GM12878 (cell line): ENCODE results near the gene OPN1LW. TPM values are rescaled to one million over a fixed set of nuclear protein-coding genes. Genes with fewer than 3 reads are reported as not detected.
"Not testable (repeated sequence)": the region's sequence is repeated elsewhere in the genome, so short reads cannot be mapped to it uniquely, and the experiment has no call there.

Source experiments
- ATAC-seq: fragments of 200-7000 bp; cut with Tn5 transposase; 3 replicates; pipeline ENCODE4 v1.9.1; 2020; ENCODE audit warnings: mild to moderate bottlenecking, moderate library complexity
- Bru-seq: library from RNA; stranded (reverse); fragments of 400-500 nt; gene quantifications from one replicate; lab custom pipeline; 2021; lab: Mats Ljungman, UMichigan
- BruChase-seq, 2 experiments: library from RNA; stranded (reverse); fragments of 400-500 nt; gene quantifications; one replicate each; lab custom pipeline; 2021; lab: Mats Ljungman, UMichigan
- BruUV-seq: library from RNA; stranded (reverse); fragments of 400-500 nt; replicated peaks from 2 replicates; lab custom pipeline; 2021; lab: Mats Ljungman, UMichigan
- CTCF ChIA-PET: fragments of 300-600 bp; sonication (Branson Sonifier 250); formaldehyde crosslinking; extraction: SDS; loops from one replicate; lab custom pipeline; 2021; ENCODE audit warnings: inconsistent platforms; lab: Yijun Ruan, JAX
- POLR2A ChIA-PET: fragments of 350-600 bp; formaldehyde crosslinking; extraction: SDS; loops from one replicate; lab custom pipeline; 2021; ENCODE audit warnings: inconsistent platforms; lab: Charles Lee
- RAD21 ChIA-PET: fragments of 300-600 bp; sonication (Branson Sonifier 250); formaldehyde crosslinking; loops from one replicate; lab custom pipeline; 2023; ENCODE audit warnings: antibody characterized with exemption; ENCODE audit not compliant: unreplicated experiment; lab: Charles Lee
- SMC1A ChIA-PET: fragments of 300-600 bp; sonication (Branson Sonifier 250); formaldehyde crosslinking; loops from one replicate; lab custom pipeline; 2023; ENCODE audit not compliant: unreplicated experiment, uncharacterized antibody; lab: Charles Lee
- DNase-seq: peaks from one replicate; pipeline ENCODE4 v3.0.0-alpha.2; 2011; ENCODE audit warnings: low read depth, low spot score
- FAIRE-seq: peaks from 3 replicates; lab custom pipeline; 2011; peaks lifted over from hg19 to GRCh38; lab: Jason Lieb, UNC
- H2AFZ ChIP-seq: 2 replicates; pipeline ENCODE4 v1.6.0; 2011; ENCODE audit warnings: low read depth, low read length, control low read depth; ENCODE audit not compliant: control insufficient read depth
- H3K27ac ChIP-seq: 2 replicates; pipeline ENCODE4 v1.5.1; 2011; ENCODE audit warnings: control low read depth; ENCODE audit not compliant: control insufficient read depth, insufficient read depth
- H3K27me3 ChIP-seq, 2 experiments: replicated peaks in 1 of 2; 2 replicates each; pipeline versions ENCODE4 v1.6.0 to v1.6.1; 2011; ENCODE audit warnings: low read length in 1 of 2; ENCODE audit not compliant: control insufficient read depth in 2 of 2, insufficient read depth in 2 of 2
- H3K36me3 ChIP-seq, 2 experiments: 2 replicates each; pipeline ENCODE4 v1.5.1; 2011; ENCODE audit warnings: low read length in 1 of 2; ENCODE audit not compliant: control insufficient read depth in 2 of 2, insufficient read depth in 2 of 2
- H3K4me1 ChIP-seq: 2 replicates; pipeline ENCODE4 v1.6.1; 2011; ENCODE audit warnings: mild to moderate bottlenecking, low read length, moderate library complexity, mixed read lengths; ENCODE audit not compliant: control insufficient read depth, insufficient read depth
- H3K4me2 ChIP-seq: 2 replicates; pipeline ENCODE4 v1.6.0; 2011; ENCODE audit warnings: control low read depth; ENCODE audit not compliant: control insufficient read depth, insufficient read depth
- H3K4me3 ChIP-seq: fragments of 200-600 bp; sonication (generic); 2 replicates; pipeline ENCODE4 v1.5.1; 2016
- H3K79me2 ChIP-seq: 2 replicates; pipeline ENCODE4 v1.6.0; 2011; ENCODE audit warnings: low read length; ENCODE audit not compliant: control insufficient read depth, insufficient read depth
- H3K9ac ChIP-seq: 2 replicates; pipeline ENCODE4 v1.8.0; 2011; ENCODE audit warnings: low read length, control low read depth, mixed read lengths; ENCODE audit not compliant: control insufficient read depth, insufficient read depth
- H3K9me3 ChIP-seq: replicated peaks from 3 replicates; pipeline ENCODE4 v1.5.1; 2011; ENCODE audit warnings: mild to moderate bottlenecking, low read length; ENCODE audit not compliant: control insufficient read depth, insufficient read depth
- H4K20me1 ChIP-seq: 2 replicates; pipeline ENCODE4 v1.6.0; 2011; ENCODE audit not compliant: control insufficient read depth, insufficient read depth
- MXI1 ChIP-seq: fragments of 150-350 bp; IDR thresholded peaks from 2 replicates; pipeline ENCODE4 v1.6.1; 2011; ENCODE audit warnings: low read depth, mild to moderate bottlenecking, inconsistent platforms, low read length, improper control_type of control experiment
- SP1 ChIP-seq: IDR thresholded peaks from one replicate; pipeline ENCODE4 v1.6.1; 2011; ENCODE audit warnings: low read depth, low read length
- WGBS: methylation state at CpG from one replicate; pipeline ENCODE4 v1.1.6; 2016; ENCODE audit warnings: low lambda C conversion rate; ENCODE audit not compliant: insufficient replicate concordance, insufficient coverage; ENCODE audit errors: missing lambda C conversion rate; 5-methylcytosine and 5-hydroxymethylcytosine counted together
- in situ Hi-C: fragments of 300-500 bp; cut with MboI; formaldehyde crosslinking; loops from 9 replicates; pipeline ENCODE4 v1.14.3; 2018; ENCODE audit warnings: mixed read lengths
- intact Hi-C: fragments of 100-400 bp; cut with micrococcal nuclease; formaldehyde crosslinking; loops from one replicate; pipeline ENCODE4 v1.14.2; 2022; ENCODE audit not compliant: unreplicated experiment
- long read RNA-seq, 2 experiments: library from polyadenylated mRNA; unstranded; transcript quantifications; one replicate each; pipeline ENCODE4 v2.0.0, GENCODE V29; 2019 to 2020
- polyA minus RNA-seq, 3 experiments: library from RNA; depleted of rRNA, polyadenylated mRNA; stranded (reverse); fragments of >200 nt; gene quantifications; 2 replicates each; pipeline ENCODE4 v1.2.3, GENCODE V29; 2011
- polyA plus RNA-seq, 11 experiments: library from polyadenylated mRNA; depleted of rRNA in 4 of 11; unstranded in 6 of 11; stranded (reverse) in 5 of 11; fragments of >200 nt; fragmentation: Nextera tagmentation in 4 of 11; fragmentation: Illumina TruSeq in 1 of 11; extraction: Ambion mirVana in 4 of 11; extraction: Trizol in 1 of 11; gene quantifications; 1 replicate in 1 of 11; 2 replicates in 10 of 11; pipeline versions ENCODE4 v1.2.1 to v1.2.3, GENCODE V29; 2011 to 2016; ENCODE audit warnings: inconsistent platforms in 2 of 11, missing spikeins in 2 of 11, low read depth in 1 of 11
- total RNA-seq, 4 experiments: library from RNA; depleted of rRNA in 3 of 4; stranded (reverse); fragments of >200 nt in 3 of 4; fragmentation: Illumina TruSeq in 1 of 4; extraction: Trizol in 1 of 4; gene quantifications; 2 replicates each; pipeline versions ENCODE4 v1.2.1 to v1.2.3, GENCODE V29; 2013 to 2021

Gene OPN1LW
- not detected in 2 replicates for total RNA-seq (2013; cell fraction: nucleolus; rRNA removed)
- not detected in 2 replicates for total RNA-seq (2014; rRNA removed)
- not detected in 2 replicates for total RNA-seq (2014; rRNA removed; fragmentation: Illumina TruSeq; extraction: Trizol)
- total RNA-seq (2021): not detected in 2 replicates
- not detected for polyA plus RNA-seq (2011; ENCODE audit: low read depth)
- polyA plus RNA-seq (2011; rRNA removed): not detected in 2 replicates
- polyA plus RNA-seq (2011; cell fraction: cytosol; rRNA removed): not detected in 2 replicates
- polyA plus RNA-seq (2011; cell fraction: nucleus; rRNA removed): not detected in 2 replicates
- not detected in 2 replicates for polyA plus RNA-seq (2012)
- polyA plus RNA-seq (2014; fragmentation: Illumina TruSeq; extraction: Trizol): not detected in 2 replicates
- not detected for polyA plus RNA-seq (2014; fragmentation: Nextera tagmentation; extraction: Ambion mirVana)
- polyA plus RNA-seq (2014; rRNA removed): not detected in 2 replicates
- not detected for polyA plus RNA-seq (2016; fragmentation: Nextera tagmentation; extraction: Ambion mirVana)
- not detected in 2 replicates for polyA minus RNA-seq (2011; rRNA and poly(A)+ RNA removed)
- not detected in 2 replicates for polyA minus RNA-seq (2011; cell fraction: cytosol; rRNA and poly(A)+ RNA removed)
- polyA minus RNA-seq (2011; cell fraction: nucleus; rRNA and poly(A)+ RNA removed): not detected in 2 replicates
- not detected for Bru-seq, nascent RNA
- BruChase-seq, experiment 1, labeled RNA remaining after a 6-hour chase: not detected
- BruChase-seq, experiment 2, labeled RNA remaining after a 2-hour chase: not detected
- long read RNA-seq, experiment 1: 0 reads
- long read RNA-seq, experiment 2: 0 reads

DNA sequence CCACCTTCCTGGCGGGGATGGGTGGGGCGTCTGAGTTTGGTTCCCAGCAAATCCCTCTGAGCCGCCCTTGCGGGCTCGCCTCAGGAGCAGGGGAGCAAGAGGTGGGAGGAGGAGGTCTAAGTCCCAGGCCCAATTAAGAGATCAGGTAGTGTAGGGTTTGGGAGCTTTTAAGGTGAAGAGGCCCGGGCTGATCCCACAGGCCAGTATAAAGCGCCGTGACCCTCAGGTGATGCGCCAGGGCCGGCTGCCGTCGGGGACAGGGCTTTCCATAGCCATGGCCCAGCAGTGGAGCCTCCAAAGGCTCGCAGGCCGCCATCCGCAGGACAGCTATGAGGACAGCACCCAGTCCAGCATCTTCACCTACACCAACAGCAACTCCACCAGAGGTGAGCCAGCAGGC, at the start of gene OPN1LW:
Gene OPN1LW, plus strand, starts transcription at position 234 of the 400 bp plus-strand sequence. Its CDS starts 41 bp downstream, at position 275.
- H3K36me3 ChIP-seq, H3K79me2 ChIP-seq, H3K9me3 ChIP-seq, H3K9ac ChIP-seq, H3K4me1 ChIP-seq, H4K20me1 ChIP-seq, RAD21 ChIA-PET, BruUV-seq, POLR2A ChIA-PET, H3K27ac ChIP-seq, H2AFZ ChIP-seq, H3K27me3 ChIP-seq, SMC1A ChIA-PET, DNase-seq, CTCF ChIA-PET, H3K4me3 ChIP-seq, FAIRE-seq, H3K4me2 ChIP-seq, intact Hi-C loops, ATAC-seq: not testable (repeated sequence)
- in situ Hi-C loops: loop anchor here (25.0 kb wide), 3 partner anchors 168 to 1268 kb away; partner anchors contain the start of genes G6PD and IKBKG
- 79% methylated on average over 15 of the region's 15 CpGs for WGBS

GRCh38 chrX:154094833-154095232, 49.2 kb upstream of the OPN1LW start:
- in situ Hi-C loops (no loop called here), intact Hi-C loops (loop anchor here (5.0 kb wide), 1 partner anchor 123 kb away; the partner anchor contains the start of genes HCFC1 and TMEM187)
- SMC1A ChIA-PET: interaction anchor here (1.2 kb wide), 2 partner anchors 13 to 73 kb away, joined by 3 to 5 read pairs; no protein-coding TSS in a partner anchor
- no peak overlapping the region for H3K27ac ChIP-seq
- no peaks in the 10 kb centered on the region for H3K36me3 ChIP-seq
- no TSS peak for BruUV-seq
- TF ChIP-seq SP1 (no peak), MXI1 (no peak)
- POLR2A ChIA-PET: interaction anchor here (1.3 kb wide), 1 partner anchor 13 kb away, joined by 6 read pairs; no protein-coding TSS in a partner anchor
- ATAC-seq (no peak), FAIRE-seq (no peak), DNase-seq (no peak)
- H4K20me1 ChIP-seq: no peaks in the 10 kb centered on the region; the same call in 1 of the 2 replicates
- peaks cover 58% of the 10 kb centered on the region for H3K79me2 ChIP-seq
- no peaks in the 10 kb centered on the region for H3K9me3 ChIP-seq
- H3K4me1 ChIP-seq: no peaks in the 10 kb centered on the region; the same call in 1 of the 2 replicates
- 60% methylated on average over 6 of the region's 6 CpGs for WGBS
- H3K4me2 ChIP-seq: peak overlapping the region; percentile 81
- H2AFZ ChIP-seq: no peak overlapping the region
- RAD21 ChIA-PET: interaction anchor here (0.9 kb wide), 1 partner anchor 170 kb away, joined by 3 read pairs; no protein-coding TSS in a partner anchor
- CTCF ChIA-PET: interaction anchor here (1.1 kb wide), 1 partner anchor 82 kb away, joined by 3 read pairs; no protein-coding TSS in a partner anchor
- 0 out of 2 replicates have a peak overlapping the region, but pooled peaks have one; percentile 73 for H3K4me3 ChIP-seq
- peak overlapping the region; percentile 16; the same call in 1 of the 2 replicates for H3K9ac ChIP-seq
- H3K27me3 ChIP-seq: no peaks in the 10 kb centered on the region
